Dermis blood vessel endothelial cell (primary cell): Measurements from ENCODE around the gene TMC7. TPM values are rescaled to one million over a fixed set of nuclear protein-coding genes. Genes with fewer than 3 reads are reported as not detected.
"Not testable (repeated sequence)": the region's sequence is repeated elsewhere in the genome, so short reads cannot be mapped to it uniquely, and the experiment has no call there.

ENCODE experiments used
- DNase-seq: peaks from one replicate; pipeline ENCODE4 v3.0.0; 2010
- total RNA-seq: library from RNA; depleted of rRNA; stranded (reverse); fragments of >200 nt; gene quantifications from 2 replicates; pipeline ENCODE4 v1.2.3, GENCODE V29; 2014

Gene TMC7
- total RNA-seq: 4.4 and 6.5 TPM in 2 replicates

- DNase-seq: peak; percentile 95
These were observed at the start of gene TMC7 for GRCh38 chr16:18983565-18984434. Gene TMC7 (plus strand): TSS chr16:18983934. CDS start chr16:18984064, 130 bp downstream.

- no peak for DNase-seq
These were observed 46.9 kb upstream of the TMC7 start for GRCh38 chr16:18936727-18937340.

- DNase-seq: no peak
These were observed 46.3 kb upstream of the TMC7 start for GRCh38 chr16:18937390-18937789.

- DNase-seq: no peak
These were observed 44.7 kb upstream of the TMC7 start for GRCh38 chr16:18938986-18939385.

GRCh38 chr16:18941471-18941870 is 42.3 kb upstream of the TMC7 start:
- DNase-seq: no peak

GRCh38 chr16:18942061-18942460 is 41.7 kb upstream of the TMC7 start:
- no peak for DNase-seq

GRCh38 chr16:18943414-18943813 is 40.3 kb upstream of the TMC7 start:
- DNase-seq: no peak

- DNase-seq: no peak
These were observed 38.5 kb upstream of the TMC7 start for GRCh38 chr16:18945233-18945632.

- DNase-seq: no peak
These were observed 35.2 kb upstream of the TMC7 start for GRCh38 chr16:18948372-18949020.

GRCh38 chr16:18950469-18951185 is 33.1 kb upstream of the TMC7 start:
- no peak for DNase-seq

GRCh38 chr16:18953547-18953946 is 30.2 kb upstream of the TMC7 start:
- DNase-seq: no peak

- peak; percentile 15 for DNase-seq
These were observed 27.7 kb upstream of the TMC7 start for GRCh38 chr16:18955874-18956580.

- not testable (repeated sequence) for DNase-seq
These were observed 27.0 kb upstream of the TMC7 start for GRCh38 chr16:18956658-18957241.

- no peak for DNase-seq
These were observed 25.1 kb upstream of the TMC7 start for GRCh38 chr16:18958621-18959029.

- DNase-seq: no peak
These were observed 24.7 kb upstream of the TMC7 start for GRCh38 chr16:18959031-18959505.

- DNase-seq: no peak
These were observed 18.2 kb upstream of the TMC7 start for GRCh38 chr16:18965555-18965954.

GRCh38 chr16:18966791-18967190 is 16.9 kb upstream of the TMC7 start:
- DNase-seq: no peak

- peak; percentile 87 for DNase-seq
These were observed 14.5 kb upstream of the TMC7 start for GRCh38 chr16:18969050-18969854.

GRCh38 chr16:18969855-18970240 is 13.9 kb upstream of the TMC7 start:
- no peak for DNase-seq

- no peak for DNase-seq
These were observed 8.6 kb upstream of the TMC7 start for GRCh38 chr16:18975109-18975508.

GRCh38 chr16:18979936-18980335 is 3.8 kb upstream of the TMC7 start:
- DNase-seq: no peak
